Measurements from ENCODE around the gene IL17RC.
"Not testable (repeated sequence)": the region's sequence is repeated elsewhere in the genome, so short reads cannot be mapped to it uniquely, and the experiment has no call there.

The IL17RC gene, protein sequence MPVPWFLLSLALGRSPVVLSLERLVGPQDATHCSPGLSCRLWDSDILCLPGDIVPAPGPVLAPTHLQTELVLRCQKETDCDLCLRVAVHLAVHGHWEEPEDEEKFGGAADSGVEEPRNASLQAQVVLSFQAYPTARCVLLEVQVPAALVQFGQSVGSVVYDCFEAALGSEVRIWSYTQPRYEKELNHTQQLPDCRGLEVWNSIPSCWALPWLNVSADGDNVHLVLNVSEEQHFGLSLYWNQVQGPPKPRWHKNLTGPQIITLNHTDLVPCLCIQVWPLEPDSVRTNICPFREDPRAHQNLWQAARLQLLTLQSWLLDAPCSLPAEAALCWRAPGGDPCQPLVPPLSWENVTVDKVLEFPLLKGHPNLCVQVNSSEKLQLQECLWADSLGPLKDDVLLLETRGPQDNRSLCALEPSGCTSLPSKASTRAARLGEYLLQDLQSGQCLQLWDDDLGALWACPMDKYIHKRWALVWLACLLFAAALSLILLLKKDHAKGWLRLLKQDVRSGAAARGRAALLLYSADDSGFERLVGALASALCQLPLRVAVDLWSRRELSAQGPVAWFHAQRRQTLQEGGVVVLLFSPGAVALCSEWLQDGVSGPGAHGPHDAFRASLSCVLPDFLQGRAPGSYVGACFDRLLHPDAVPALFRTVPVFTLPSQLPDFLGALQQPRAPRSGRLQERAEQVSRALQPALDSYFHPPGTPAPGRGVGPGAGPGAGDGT

DNA sequence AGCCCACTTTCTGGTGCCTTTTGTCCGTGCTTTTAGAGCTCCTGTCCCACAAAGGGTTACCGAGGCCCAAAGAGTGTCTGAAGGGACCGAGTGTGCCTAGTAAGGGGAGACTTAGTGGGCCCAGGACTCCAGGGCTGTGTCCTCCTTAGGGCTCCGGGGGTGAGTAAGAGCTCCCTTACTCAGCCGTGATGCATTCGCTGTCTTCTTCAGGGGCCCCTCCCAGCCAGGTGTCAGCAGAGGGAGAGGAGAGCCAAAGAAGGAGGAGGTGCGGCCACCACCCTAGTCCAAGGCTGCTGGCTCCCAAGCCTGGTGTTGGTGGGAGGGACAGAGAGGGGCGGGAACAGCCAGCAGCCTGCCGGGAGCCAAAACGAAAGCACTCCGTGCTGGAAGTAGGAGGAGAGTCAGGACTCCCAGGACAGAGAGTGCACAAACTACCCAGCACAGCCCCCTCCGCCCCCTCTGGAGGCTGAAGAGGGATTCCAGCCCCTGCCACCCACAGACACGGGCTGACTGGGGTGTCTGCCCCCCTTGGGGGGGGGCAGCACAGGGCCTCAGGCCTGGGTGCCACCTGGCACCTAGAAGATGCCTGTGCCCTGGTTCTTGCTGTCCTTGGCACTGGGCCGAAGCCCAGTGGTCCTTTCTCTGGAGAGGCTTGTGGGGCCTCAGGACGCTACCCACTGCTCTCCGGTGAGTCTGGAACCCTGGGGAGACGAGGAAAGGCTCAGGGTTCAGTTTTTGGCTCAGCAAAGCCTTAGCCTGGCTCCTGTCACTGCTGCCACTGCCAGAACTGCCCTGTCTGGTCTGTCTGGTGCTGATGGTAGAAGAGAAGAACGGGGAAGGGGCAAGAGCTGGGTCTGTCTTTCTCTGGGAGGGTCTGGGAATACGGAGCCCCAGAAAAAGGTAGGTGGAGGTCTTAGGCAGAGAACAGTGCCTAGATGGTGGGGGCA, at the start of gene IL17RC:
Gene IL17RC (plus strand): TSS at position 365 of the 947 bp plus-strand sequence. CDS start 218 bp downstream, at position 583.
- H3K4me3 ChIP-seq (ENCODE audit: low read depth, low read length): no peak within 1 kb of the TSS
- TF ChIP-seq, protein P1, sequence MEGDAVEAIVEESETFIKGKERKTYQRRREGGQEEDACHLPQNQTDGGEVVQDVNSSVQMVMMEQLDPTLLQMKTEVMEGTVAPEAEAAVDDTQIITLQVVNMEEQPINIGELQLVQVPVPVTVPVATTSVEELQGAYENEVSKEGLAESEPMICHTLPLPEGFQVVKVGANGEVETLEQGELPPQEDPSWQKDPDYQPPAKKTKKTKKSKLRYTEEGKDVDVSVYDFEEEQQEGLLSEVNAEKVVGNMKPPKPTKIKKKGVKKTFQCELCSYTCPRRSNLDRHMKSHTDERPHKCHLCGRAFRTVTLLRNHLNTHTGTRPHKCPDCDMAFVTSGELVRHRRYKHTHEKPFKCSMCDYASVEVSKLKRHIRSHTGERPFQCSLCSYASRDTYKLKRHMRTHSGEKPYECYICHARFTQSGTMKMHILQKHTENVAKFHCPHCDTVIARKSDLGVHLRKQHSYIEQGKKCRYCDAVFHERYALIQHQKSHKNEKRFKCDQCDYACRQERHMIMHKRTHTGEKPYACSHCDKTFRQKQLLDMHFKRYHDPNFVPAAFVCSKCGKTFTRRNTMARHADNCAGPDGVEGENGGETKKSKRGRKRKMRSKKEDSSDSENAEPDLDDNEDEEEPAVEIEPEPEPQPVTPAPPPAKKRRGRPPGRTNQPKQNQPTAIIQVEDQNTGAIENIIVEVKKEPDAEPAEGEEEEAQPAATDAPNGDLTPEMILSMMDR (IDR thresholded peaks at IDR 0.05; ENCODE audit: borderline replicate concordance, insufficient read depth, low read depth, low read length): no peak

DNA sequence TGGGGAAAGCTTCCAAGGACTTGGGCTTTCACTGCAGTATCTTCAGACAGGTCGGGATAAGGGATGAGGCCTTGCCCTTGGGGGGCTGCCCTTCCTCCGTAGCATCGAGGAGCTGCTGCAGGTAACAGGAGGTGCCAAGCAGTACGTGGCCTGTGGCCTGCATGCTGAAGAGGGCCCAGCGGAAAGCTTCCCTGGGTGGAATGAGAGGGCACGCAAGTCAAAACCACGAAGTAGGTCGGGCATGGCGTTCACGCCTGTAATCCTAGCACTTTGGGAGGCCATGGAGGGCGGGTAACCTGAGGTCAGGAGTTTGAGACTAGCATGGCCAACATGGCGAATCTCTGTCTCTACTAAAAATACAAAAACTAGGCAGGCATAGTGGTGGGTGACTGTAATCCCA, 49.8 kb upstream of the IL17RC start:
- H3K4me3 ChIP-seq (ENCODE audit: low read depth, low read length): no peak overlapping the region
- TF ChIP-seq, protein P1 (IDR thresholded peaks at IDR 0.05; ENCODE audit: borderline replicate concordance, insufficient read depth, low read depth, low read length): no peak

DNA sequence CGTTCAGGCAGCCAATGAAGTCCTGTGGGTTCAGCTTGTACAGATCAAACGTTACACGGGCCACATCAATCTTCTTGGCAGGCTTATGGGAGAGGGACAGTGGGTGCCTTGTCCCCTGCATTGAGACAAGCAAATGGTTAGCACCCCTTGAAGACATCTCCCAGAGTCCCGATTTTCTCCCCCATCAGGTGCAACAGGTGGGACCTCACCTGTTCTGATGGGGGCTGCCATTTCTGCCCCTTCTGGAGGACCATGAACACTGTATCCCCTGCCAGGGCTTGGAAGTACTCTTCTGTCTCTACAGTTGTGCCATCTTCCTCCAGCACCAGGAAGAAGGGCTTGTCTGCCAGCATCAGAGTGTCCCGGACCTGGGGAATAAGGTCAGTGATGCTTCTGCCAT, 46.9 kb upstream of the IL17RC start:
- H3K4me3 ChIP-seq (ENCODE audit: low read depth, low read length): no peak overlapping the region
- TF ChIP-seq, protein P1 (IDR thresholded peaks at IDR 0.05; ENCODE audit: borderline replicate concordance, insufficient read depth, low read depth, low read length): no peak

DNA sequence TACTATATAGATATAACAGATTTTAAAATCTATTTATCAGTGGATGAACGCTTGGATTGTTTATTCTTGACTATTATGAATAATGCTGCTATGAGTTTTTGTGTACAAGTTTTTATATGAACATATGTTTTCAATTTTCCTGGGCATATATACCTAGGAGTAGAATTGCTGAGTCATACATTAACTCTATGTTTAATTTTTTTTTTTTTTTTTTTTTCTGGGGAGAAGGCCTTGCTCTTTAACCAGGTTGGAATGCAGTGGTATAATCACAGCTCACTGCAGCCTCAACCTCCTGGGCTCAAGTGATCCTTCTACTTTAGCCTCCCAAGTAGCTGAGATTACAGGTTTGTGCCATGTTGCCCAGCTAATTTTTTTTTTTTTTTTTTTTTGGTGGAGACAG, 45.9 kb upstream of the IL17RC start:
- no peak overlapping the region for H3K4me3 ChIP-seq (ENCODE audit: low read depth, low read length)
- TF ChIP-seq, protein P1 (IDR thresholded peaks at IDR 0.05; ENCODE audit: borderline replicate concordance, insufficient read depth, low read depth, low read length): no peak

DNA sequence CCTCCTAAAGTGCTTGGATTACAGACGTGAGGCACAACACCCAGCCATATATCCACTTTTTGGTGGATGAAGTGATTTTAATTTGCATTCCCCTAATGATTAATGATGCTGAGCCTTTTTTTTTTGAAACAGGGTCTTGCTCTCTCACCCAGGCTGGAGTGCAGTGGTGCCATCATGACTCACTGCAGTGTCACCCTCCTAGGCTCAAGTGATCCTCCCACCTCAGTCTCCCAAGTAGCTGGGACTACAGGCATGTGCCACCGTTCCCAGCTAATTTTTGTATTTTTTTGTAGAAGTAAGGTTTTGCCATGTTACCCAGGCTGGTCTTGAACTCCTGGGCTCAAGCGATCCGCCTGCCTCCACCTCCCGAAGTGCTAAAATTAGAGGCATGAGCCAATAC, 44.8 kb upstream of the IL17RC start:
- H3K4me3 ChIP-seq (ENCODE audit: low read depth, low read length): not testable (repeated sequence)

DNA sequence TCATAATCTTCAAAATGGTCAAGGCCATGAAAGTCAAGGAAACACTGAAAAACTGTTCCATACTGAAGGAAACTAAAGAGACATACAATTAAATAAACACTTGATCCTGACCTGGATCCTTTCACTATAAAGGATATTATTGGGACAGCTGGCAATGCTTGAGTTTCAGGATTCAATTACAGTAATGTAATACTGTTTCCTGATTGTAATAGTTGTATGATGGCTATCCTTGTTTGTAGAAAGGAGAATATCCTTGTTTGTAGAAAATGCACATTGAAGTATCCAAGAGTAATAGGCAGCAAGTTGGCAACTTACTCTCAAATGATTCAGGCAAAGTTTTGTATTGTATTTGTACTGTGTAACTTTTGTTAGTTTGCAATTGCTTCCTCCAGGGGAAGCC, 41.5 kb upstream of the IL17RC start:
- H3K4me3 ChIP-seq (ENCODE audit: low read depth, low read length): no peak overlapping the region
- TF ChIP-seq, protein P1 (IDR thresholded peaks at IDR 0.05; ENCODE audit: borderline replicate concordance, insufficient read depth, low read depth, low read length): no peak

DNA sequence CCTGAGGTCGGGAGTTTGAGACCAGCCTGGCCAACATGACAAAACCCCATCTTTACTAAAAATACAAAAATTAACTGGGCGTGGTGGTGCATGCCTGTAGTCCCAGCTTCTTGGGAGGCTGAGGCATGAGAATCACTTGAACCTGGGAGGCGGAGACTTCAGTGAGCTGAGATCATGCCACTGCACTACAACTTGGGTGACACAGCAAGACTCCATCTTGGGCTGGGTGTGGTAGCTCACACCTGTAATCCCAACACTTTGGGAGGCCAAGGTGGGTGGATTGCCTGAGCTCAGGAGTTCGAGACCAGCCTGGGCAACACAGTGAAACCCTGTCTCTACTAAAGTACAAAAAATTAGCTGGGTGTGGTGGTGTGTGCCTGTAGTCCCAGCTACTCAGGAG, 40.6 kb upstream of the IL17RC start:
- not testable (repeated sequence) for H3K4me3 ChIP-seq (ENCODE audit: low read depth, low read length)

Measured in GM12875 (cell line).